DMS153 (cell line): ENCODE measurements around the gene WWP2.

ENCODE experiments used
- DNase-seq: peaks from one replicate; lab custom pipeline; 2025; lab: John Stamatoyannopoulos, UW

Gene WWP2

GRCh38 chr16:69927056-69927757, 165.1 kb downstream of the WWP2 start:
- DNase-seq = no peak

DNA sequence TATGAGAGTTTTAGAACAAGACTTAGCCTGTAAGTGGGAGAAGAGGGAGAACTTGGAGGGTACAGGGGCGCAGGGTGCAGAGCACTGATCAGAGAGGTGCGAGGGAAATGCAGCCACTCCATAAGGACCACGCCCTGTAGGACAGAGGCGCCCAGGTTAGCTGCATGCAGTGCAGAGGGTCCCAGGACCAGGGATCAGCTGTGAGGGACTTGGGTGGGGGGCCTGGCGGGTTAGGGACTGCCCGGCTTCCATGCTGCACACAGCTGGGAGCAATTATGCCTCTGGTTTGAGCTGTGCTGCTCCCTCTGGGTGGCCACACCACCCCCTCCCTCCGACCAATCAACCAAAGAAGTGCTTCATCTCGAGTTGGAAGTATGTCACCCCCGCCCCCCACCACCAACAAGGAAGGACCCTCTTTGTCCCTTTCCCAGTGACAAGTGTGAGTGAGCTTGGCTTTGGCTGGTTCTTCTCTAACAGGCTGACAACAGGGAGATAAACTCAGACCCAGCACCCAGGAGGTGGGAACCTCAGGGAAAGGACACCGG, 166.8 kb downstream of the WWP2 start:
- DNase-seq = no peak

DNA sequence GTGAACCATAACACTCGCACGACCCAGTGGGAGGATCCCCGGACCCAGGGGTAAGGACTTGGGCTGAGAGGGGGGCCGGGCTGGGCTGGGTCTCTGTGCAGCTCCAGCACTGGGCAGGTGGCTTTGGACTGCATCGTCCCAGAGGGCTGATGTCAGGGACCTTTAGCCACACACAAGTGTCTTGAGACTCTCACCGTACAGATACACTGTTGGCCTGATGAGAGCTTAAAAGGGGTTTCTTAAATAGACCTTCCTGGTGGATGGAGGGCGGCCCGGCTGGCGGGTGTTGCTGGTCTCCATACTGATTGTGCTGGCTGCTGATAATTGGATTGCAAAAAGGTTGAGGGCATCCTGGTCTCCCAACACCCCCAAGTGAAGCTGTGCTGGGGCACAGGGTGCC, 167.3 kb downstream of the WWP2 start:
- DNase-seq = no peak

DNA sequence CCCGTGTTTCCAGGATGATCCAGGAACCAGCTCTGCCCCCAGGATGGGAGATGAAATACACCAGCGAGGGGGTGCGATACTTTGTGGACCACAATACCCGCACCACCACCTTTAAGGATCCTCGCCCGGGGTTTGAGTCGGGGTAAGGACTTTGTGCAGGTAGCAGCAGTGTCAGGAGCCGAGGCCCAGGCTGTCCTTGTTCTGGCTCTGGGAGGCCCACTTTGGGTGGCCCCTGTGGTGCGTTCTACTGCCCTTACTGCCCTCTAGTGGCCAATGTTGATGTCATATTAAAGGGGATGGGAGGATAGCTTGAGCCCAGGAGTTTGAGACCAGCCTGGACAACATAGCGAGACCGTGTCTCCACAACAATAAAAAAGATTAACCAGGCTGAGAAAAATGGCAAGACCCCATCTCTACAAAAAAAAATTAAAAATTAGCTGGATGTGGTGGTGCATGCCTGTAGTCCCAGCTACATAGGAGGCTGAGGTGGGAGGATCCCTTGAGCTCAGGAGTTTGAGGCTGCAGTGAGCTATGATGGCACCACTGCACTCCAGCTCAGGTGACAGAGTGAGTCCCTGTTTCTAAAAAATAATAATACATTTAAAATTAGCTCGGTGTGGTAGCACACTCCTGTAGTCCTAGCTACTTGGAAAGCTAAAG, 168.1 kb downstream of the WWP2 start:
- DNase-seq = peak; percentile 0

- DNase-seq = no peak
These were observed 169.5 kb downstream of the WWP2 start for GRCh38 chr16:69931631-69932030.

GRCh38 chr16:69932228-69932627, 170.1 kb downstream of the WWP2 start:
- DNase-seq = no peak

DNA sequence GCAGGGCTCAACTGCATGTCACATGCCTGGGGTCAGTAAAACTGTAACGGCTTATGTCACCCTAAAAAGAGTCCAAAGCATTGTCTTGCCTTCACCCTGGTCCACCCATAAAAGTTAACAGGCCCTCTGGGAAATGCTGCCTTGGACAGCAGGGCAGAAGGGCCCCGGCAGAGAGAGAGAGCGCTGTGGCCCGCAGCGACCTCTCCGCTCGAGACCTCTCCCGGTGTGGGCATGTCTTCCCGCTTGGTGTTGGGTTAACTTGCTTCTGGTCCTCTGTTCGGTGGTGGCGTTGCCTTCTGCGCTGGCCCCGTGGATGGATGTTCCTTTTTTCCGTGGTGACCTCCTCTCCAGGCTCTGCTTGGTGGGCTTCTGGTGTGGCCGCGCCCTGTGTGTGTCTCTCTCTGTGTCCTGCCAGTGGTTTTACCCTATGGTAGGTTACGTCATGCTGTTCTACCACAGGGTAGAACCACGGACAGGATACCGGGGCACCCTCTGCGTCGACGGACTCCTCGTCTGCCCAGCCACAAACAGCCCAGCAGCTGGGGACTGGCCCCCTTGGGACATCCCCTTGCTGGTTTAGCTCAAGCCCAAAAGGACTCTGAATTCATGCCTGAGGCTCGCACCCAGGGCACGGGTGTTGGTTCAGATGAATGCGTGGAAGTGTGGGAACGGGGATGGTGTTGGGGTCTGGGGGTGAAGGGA, 170.7 kb downstream of the WWP2 start:
- DNase-seq = no peak

- DNase-seq = no peak
These were observed 171.9 kb downstream of the WWP2 start for GRCh38 chr16:69934044-69934443.

- DNase-seq = no peak
These were observed 172.6 kb downstream of the WWP2 start for GRCh38 chr16:69934751-69935150.

DNA sequence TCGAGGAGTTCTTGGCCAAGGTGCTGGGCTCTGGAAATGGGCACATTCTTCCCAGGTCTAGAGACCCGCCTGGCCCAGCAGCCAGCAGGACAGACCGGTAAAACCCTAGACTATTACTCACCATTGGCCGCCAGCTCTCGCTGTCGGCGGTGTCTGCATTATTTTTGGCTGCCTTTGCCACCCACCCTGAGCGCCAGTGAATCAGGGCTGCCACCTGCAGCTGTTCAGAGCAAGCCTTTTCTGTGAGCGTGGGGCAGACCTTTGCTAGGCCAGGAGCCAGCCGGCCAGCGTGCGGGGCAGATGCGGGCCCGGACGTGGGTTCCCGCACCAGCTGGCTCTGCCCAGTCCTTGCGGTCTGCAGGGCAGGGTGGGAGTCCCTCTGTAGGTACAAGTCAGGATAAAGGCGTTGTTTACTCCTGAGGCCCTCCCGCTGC, 173.2 kb downstream of the WWP2 start:
- DNase-seq = no peak

DNA sequence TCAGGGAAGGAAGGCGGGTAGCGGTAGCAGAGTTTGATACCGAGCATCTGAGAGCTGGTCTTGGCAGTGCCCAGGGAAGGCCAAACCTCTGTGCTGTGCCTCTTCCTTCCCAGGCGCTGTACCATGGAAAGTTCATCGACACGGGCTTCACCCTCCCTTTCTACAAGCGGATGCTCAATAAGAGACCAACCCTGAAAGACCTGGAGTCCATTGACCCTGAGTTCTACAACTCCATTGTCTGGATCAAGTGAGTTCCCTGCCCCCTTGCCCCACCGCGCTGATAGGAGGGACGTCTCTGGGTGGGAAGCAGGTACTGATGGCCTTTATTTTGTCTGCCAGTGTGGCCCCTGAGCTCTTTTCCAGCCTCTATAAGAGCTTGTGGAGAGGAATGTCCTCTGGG, 173.6 kb downstream of the WWP2 start:
- DNase-seq = no peak

GRCh38 chr16:69936252-69936651, 174.1 kb downstream of the WWP2 start:
- no peak for DNase-seq

DNA sequence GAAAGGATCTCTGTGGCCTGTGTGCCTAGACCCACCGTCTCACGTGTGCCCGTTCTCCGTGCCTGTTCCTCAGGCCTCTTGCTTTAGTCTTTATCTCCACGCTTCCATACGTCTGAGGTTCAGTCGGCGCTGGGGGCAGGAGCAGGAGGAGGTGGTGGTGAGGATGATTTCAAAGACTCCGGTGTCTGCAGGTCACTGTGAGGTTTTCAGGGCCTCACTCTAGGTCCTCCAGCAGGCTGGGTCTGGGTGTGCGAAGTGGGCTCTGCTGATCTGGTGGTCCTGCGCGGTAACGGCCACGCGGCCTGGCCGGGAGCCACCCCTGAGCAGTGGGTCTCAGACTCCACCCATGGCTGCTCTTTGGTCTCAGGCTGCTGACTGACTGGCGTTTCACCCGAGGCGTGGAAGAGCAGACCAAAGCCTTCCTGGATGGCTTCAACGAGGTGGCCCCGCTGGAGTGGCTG, 174.6 kb downstream of the WWP2 start:
- no peak for DNase-seq

DNA sequence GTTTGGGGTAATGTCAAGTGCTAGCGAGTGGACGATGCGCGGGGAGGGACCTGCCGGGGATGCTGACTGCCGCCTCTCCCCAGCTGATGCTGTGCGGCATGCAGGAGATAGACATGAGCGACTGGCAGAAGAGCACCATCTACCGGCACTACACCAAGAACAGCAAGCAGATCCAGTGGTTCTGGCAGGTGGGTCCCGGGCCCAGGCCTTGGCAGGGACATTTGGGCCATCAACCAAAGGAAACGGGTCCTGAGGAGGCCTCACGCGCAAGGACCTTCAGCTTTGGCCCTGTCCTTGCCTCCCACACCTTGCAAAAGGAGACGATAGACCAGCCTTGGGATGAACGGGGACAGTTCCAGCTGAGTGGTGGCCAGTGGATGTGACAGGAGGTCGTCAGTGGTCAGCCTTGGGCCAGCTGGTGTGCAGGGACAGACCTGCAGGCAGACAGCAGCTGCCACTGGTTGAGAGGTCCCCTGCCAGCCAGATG, 175.4 kb downstream of the WWP2 start:
- DNase-seq = no peak

GRCh38 chr16:69938981-69939820, 177.1 kb downstream of the WWP2 start:
- no peak for DNase-seq

GRCh38 chr16:69939821-69940585, 177.9 kb downstream of the WWP2 start:
- DNase-seq = no peak

DNA sequence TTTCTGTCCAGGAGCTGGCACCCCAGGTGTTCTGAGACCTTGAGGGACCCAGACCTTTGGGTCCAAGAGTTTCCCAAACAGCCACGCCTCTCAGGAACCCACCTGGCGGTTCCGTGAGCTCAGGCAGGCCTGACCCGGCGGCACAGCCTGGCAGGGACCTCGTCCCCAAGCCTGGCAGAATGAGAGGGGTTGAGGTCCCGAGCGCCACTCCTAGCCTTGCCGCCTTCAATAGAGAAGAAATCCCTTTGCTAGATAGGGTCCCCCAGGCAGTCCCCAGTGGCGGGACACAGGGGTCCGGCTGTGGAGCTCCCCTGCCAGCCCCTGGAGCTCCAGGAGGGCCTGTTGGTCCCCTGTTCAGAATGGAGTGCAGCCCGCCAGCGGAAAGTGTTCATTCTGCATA, 178.5 kb downstream of the WWP2 start:
- DNase-seq = no peak

DNA sequence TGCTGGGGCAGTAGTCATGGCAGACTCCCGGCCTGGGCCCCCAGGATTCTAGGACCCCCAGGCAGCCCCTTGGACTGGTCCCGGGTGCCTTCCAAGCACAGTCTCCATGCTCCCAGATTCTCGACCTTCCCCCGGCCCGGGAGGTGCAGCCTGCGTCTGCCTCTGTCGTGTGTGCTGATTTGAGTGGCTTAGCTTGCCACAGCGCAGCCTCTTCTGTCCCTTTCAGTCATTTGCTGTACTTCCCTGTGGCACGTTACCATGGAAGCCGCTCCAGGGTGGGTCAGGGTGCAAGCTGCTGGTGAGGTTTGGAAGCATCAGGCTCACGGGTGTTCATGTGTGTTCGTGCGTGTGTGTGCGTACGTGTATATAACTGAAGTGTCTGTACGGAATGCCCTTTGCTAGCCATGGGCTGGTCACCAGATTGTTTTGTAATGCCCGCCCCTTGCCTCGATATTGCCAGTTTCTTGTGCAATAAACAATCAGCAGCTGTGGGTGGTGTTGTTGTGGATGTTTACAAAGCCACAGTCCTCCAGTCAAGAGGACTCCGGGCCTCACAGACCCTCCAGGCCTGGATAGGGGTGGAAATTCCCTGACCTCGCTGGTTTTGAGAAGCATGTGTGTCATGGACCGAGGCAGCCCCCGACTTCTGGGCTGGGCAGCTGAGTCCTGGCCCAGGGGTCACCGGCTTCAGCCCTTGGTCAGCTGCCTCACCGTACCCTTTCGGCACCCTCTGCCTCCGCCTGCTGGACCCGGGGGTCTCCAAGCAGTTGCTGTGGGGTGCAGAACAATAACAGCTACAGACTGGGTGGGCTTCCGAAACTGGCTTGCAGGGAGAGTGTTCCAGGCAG, 179.3 kb downstream of the WWP2 start:
- DNase-seq = no peak

DNA sequence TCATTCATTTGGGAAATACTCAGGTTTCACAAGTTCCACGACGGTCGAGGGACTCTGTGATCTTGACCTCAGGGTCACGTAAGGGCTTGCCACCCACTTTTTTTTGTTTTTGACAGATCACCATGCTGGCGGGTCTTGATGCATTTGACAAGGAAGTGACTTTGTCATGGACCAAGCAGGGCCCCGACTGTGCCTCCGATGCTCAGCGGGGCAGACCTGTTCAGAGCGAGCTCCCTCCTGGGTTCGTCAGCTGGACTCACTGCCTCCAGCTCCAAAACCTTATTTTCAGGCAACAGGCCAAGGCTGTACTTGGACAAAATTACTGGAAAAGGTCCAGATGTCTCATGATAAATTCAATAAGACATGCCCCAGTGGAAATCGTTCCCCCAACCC, 180.0 kb downstream of the WWP2 start:
- DNase-seq = no peak

DNA sequence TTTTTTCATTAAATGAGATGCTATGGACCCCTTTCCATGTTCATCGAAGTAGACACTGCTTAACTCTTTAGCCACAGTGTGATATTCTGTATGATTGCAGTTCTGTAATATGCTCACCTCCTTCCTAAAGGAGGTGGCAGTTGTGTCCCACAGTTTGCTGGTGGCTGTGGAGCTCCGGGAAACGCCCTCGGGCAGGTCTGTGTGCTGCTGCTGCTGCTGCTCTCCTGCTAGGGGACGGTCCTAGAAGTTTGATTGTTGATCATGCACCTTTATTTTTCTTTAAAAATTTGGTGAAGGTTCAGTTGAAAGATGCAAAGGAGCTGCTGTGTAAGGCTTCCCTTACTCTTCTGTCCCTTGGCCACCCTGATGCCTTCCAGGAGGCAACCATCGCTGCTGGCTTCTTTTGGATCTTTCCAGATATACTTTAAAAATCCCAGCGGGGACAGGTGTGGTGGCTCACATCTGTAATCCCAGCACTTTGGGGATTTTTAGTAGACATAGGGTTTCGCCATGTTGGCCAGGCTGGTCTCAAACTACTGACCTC, 180.6 kb downstream of the WWP2 start:
- no peak for DNase-seq
